GM21619 (cell line): ENCODE data around the gene FZD7.

ENCODE experiments used
- ATAC-seq: cut with Tn5 transposase; IDR thresholded peaks from one replicate; pipeline ENCODE4 v1.9.1; 2021; ENCODE audit not compliant: unreplicated experiment

Gene FZD7

DNA sequence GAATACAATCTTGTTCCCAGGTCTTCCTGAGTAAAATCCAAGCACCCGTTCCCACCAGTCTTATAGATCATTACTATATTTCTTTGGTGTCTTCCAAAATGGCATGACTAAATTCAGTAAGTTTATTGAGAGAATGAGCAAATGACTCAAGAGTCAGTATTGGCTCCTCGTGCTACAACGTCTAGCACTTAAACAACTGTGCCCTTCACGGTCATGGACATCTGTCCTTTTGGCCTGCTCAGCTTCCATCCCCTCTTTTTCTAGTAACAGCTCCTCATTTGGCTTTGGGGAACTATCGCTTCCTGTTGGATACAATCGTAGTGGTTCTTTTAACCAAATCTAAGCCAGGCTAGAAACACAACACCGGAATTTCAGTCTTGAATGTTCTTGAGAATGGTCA, 24.1 kb upstream of the FZD7 start:
- no peak for ATAC-seq

DNA sequence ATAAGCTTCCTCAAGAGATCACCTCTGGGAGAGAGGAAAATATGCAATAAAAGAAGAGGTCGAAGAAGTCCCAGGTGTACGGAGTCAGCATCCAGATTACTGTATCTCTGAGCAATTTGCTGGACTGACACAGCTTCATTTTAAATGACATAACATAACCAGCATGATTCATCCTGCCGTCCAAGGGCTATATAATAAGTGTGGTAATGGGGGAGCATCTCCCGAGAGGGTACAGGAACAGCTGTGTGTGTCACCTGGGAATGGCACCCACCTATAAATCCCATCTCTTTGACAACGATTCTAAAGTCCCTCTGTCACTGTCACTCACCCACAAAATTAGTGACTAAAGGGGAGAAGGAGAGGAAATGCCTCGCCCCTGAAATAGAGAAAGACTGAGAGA, 19.3 kb upstream of the FZD7 start:
- ATAC-seq: no peak

DNA sequence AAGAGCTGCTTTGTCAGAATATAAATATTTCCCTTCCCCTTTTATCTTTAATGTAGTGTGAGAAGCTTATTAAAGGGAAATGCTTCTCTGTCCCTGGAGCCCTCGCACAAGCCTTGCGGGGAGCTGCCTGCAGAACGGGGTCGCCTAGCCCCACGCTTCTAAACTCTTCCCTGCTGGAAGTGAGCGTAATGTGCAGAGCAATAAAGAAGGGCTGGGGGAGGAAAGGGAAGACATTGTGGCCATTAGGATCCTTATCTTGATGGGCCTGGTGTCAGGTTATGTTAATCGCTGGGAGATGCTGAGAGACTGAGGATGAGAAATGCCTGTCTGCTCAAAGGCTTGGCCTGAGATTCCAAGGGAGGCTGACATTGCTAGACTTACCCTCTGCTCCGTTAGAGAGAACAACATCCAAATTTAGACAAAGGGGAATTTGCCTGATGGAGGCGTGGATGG, 18.9 kb upstream of the FZD7 start:
- no peak for ATAC-seq

DNA sequence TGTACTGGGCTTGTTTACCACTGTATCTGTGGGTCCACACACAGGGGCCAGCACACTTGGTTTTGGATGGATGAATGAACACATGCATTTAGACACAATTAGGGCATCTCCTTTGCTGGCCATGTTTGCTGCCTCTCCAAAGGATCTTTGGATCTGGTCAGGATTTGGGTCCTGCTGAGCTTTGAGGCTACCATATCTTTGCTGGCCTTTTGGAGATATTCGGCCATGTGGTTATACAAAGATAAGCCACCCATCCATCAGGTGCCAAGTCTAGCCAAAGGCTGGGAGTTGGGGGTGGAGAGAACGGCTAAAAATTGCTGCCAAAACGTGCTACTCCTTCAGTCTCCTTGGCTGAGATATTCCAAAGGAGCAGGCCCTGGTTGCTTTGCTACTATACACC, 18.2 kb upstream of the FZD7 start:
- no peak for ATAC-seq

DNA sequence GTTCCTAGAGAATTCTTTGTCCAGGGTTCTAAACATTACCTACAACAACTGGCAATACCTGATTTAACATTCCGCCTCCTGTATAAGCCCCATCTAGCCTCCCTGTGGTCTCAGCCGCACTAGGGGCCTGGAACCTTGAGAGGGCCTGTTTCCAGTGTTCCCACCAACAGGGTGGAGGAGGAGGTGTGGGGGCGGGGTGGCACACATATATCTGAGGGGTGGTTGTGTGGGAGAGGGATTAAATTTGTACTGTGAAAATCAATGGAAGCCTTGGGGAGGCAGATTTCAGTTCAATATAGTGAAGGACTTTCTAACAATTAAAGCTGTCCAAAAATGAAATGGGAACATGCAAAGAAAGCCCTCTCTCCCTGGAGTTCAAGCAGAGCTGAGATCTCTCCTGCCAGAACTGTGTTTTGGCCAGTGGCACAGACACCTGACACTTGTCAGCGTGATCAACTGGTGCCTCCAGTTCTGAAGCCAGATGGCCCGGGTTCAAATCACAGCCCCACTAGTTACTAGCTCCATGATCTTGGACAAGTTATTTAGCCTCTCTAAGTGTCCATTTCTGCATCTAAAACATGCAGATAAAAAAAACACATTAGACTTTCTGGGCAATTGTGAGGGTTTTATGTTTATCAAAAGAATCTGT, 17.0 kb upstream of the FZD7 start:
- ATAC-seq: no peak

DNA sequence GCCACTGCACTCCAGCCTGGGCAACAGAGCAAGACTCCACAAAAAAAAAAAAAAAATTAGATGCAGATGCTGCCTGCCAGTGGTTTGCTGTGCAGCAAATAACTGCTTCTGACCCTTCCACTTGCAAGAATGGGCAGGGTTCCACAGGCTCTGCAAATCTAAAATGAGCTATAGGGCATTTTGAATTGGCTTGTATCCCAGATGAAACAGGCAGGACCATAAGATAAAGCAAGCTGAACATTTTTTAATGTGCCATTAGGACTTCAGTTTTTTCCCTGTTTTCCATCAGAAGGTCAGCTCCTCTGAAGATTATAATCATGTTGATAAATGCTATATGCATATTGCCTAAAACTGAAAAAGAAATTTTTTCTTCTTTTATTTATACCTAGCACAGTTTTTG, 15.7 kb upstream of the FZD7 start:
- ATAC-seq: no peak

DNA sequence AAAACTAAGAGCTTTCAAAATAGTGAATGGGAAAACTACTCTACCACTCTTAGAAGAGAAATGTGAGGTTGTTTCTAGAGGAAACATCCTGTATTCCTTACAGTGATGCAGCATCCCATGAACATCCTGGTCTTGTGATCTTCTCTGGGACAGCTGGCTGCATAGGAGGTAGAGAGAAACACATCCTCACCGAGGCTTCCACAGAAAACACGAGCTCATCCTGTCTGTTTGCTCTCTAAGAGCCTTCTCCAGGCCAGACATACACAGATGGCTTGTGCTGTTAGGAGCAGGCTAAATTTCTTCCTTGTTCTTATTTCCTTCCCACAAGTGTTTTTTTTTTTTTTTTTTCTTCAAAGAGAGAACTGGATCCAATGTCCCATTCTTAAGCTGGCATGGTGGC, 14.7 kb upstream of the FZD7 start:
- no peak for ATAC-seq

DNA sequence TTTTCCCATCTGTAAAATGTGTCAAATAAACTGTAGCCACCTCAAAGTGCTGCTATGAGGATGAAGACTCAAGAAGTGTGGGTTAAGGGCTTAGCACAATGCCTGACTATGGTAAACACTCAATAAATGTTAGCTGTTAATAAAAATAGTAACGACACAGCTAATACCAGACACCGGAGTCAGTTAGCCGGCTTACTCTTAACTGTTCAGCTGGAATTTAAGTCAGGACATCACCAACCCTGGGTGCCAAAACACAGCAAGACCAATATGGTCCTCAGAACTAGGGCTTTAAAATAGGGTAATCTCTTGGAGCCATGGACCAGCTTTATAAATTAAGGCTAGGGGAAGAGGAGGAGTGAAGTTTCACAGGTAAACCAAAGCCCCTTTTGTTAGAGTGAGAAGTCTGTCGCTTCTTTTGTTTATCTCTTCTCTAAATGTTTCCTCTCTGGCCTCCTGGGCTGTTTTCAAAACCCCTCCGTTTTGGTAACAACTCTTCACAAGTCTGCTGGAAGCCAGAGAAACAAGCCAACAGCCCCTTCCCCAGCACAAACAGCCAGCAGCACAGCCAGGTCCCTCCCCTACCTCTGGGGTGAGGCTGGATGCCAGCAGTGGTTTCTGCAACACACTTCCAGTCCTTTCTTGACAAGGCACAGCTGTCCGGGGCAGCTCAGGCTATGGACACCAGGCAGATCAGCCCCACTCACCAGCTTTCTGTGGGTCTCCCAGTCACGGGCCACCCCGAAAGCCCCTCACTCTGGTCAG, 13.8 kb upstream of the FZD7 start:
- no peak for ATAC-seq

DNA sequence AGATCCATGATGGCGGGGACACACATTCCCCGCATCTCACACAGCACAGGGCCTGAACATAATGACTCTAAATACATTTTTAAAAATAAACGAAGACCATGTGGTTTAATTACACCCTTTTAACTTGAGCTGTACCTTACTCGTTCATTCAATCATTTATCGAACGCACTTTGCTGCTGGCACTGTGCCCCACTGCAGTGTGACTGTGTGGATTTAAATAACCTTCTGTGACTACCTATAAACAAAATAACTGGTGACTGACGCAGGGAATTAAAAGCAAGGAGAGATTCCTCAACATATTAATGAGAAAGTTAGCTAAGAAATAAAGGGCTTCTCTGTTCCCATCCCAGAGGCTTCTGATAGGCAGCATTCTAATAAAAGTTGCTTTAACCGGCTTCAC, 10.9 kb upstream of the FZD7 start:
- no peak for ATAC-seq

DNA sequence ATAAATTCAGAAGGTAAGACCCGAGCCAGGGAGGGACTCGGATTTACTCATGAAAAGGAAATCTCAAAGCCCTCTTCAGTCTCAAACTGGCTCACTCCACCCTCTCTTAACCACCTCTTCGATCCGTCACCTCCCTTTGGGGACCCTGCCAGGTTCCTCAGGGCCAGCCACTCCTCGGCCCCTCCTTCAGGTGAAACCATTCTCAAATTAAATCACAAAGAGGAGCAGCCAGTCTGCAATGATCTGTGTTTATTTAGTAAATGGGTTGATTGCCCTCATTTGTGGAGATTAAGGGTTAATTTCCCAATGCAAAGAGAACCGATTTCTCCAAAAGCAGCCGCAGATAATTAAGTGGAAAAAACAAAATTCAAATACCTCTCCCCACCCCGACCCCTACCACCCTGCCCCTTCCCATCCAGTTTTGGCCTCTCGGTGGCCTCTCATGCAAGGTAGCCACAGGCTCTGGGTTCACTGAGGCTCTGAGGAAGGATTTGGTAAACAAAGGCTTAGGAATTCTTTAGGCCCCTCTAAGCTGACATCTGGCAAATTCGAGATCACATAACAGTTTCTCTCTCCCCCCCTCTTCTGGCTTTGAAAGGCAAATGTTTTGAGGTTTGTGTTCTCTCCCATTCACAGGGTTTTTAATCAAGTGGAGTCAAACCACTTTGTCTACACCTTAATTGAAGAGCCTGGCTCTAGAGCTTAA, 10.3 kb upstream of the FZD7 start:
- ATAC-seq: no peak

DNA sequence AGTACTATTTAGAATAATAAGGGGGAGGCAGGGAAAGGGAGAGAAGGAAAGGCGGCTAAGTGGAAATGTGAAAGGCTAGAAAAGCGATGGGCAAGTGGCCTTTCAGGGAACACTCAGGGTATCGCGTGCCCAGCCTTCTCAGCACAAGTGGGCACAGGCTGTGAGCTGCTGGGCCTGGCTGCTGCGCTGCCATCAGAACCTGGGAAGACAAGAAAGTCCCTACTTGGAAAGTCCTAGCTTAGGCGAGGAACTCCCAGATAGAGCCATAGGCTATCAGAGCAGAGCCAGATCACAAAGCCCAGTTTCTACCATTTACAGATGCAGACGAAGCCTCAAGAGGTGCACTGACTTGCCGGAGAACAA, 9.8 kb upstream of the FZD7 start:
- no peak for ATAC-seq

DNA sequence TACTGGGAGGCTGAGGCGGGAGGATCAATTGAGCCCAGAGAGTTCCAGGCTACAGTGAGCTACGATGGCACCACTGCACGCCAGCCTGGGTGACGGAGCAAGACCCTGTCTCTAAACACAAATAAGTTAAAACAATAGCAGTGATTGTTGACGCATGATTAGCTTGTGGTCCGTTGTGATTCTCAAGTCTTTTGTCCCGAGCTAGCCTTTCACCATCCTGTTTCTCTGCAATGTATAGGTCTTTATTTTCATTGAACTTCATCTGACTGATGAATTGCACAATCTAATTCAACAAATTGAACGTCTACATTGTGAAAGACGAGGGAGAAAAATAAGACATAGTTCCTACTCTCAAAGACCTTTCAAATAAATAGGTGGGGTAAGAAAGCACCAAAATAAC, 8.8 kb upstream of the FZD7 start:
- no peak for ATAC-seq

DNA sequence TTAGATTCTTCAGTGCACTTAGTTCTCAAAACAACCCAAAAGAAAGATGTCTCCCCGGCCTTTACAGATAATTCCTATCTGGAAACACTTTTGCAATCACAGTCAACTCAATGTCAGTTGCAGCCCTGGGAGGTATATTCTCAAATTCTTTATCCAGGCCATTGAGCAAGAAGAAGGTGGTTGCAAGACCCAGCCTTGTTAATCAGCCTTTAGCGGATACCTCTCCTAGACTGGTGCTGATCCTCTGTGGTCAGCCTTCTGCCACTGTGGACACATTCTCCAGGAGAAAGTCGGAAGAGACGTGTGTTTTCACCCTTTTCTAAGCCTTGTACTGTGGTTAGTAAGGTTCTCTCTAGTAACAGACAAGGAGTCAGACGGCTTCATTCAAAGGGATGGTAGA, 7.8 kb upstream of the FZD7 start:
- no peak for ATAC-seq

DNA sequence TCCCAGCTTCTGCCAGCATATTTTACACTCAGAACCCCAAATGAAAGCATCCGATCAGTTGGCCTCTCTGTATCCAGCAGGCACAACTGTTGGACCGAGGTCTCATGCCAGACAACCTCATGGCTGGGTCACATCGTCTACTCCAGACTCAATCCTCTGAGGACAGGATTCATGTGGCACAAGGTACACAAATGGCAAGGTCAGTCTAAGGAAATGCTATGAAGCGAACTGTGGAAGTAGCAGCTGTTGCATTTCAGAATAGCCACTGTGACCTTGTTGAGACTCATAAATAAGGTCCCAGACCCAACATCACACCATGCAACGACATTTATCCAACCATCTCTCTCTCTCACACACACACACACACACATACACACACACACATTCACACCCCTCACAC, 7.1 kb upstream of the FZD7 start:
- ATAC-seq: no peak

DNA sequence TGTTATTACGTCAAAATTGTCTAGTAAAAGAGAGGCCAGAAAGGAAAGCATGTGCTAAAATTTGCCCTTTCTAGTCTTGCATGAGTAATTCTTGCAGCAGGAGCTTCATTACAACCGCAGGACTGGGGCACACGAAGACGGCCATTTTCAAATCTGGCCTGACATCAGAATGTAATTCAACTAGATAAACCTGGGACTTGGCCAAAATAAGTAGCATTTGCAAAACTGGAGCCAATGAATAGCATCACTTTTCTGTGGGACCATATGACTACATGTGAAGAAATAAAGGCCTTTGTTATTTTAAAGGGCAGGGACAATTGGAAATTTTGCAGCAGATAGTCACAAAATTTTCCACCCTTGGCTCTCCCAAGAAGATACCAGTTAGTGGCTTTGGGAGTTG, 3.0 kb upstream of the FZD7 start:
- no peak for ATAC-seq

DNA sequence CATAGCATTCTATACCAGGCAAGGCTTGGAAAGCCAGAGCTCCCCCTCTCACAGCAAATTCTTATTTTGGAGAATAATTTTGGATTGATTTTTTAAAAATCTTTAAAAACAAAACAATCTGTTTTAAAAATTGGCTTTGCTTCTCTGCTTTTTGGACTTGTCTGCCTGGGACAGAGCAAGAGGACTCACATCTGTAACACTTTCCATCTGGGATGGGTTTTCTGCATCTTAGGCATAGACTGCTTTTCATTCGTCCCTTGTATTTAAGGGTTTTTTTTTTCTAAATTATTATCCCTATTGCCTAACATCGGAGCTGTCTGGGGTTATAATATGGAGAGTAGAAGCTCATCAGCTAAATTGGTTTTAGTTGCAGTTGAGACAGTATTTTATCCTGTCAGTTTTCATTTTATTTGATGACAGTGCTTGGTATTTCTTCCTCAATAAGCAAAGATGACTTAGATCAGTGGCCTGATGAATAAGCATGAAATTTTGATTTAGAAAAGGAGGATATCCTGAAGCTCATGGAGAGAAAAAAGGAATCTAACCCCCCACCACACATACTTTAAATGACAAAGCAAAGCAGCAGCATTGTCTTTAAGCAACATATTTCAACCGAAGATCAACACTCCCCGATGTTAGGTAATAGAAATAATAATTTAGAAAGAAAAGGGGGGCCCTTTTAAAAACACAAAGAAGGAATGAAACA, 2.3 kb upstream of the FZD7 start:
- no peak for ATAC-seq

DNA sequence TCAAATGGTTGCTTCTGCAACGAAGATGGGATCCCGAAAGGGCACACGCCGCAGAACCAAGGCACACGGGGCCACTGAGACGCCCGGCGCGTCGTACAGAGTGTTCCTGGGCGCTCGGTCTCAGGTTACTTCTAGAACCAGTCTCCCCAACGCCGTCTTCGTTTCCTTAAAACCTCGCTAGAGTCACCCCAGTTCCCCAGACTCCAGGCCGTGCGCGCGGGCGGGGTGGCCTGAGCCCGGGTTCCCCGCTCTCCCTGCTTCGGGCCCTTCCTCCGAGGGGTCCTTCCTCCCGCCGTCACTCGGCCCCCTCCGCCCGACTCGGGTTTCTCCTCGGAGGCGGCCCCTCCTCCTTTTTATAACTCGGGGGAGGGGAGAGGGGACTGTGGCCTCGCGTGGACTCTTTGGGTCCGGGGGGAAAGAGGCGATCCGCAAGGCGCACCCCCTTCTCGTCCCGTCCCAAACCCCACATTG, 774 bp upstream of the FZD7 start:
- ATAC-seq: no peak

DNA sequence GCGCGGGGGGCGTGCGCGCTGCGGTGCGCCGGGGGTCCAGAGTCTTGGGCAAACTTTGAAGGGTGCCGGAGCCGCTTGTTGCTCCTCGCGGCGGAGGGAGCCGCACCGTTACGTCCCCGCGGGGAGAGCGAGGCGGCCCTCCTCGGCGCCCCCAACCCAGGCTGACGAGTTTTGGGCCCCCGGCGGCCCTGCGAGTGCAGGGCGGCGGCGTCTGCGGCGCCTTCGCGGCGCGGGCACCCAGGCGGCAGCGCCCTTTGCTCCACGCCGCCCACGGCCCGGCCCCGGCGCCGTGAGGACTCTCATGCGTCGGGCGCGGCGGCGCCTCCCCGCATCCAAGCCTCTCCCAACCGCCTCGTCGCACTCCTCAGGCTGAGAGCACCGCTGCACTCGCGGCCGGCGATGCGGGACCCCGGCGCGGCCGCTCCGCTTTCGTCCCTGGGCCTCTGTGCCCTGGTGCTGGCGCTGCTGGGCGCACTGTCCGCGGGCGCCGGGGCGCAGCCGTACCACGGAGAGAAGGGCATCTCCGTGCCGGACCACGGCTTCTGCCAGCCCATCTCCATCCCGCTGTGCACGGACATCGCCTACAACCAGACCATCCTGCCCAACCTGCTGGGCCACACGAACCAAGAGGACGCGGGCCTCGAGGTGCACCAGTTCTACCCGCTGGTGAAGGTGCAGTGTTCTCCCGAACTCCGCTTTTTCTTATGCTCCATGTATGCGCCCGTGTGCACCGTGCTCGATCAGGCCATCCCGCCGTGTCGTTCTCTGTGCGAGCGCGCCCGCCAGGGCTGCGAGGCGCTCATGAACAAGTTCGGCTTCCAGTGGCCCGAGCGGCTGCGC, 814 bp downstream of the FZD7 start:
- ATAC-seq: peak; percentile 6

DNA sequence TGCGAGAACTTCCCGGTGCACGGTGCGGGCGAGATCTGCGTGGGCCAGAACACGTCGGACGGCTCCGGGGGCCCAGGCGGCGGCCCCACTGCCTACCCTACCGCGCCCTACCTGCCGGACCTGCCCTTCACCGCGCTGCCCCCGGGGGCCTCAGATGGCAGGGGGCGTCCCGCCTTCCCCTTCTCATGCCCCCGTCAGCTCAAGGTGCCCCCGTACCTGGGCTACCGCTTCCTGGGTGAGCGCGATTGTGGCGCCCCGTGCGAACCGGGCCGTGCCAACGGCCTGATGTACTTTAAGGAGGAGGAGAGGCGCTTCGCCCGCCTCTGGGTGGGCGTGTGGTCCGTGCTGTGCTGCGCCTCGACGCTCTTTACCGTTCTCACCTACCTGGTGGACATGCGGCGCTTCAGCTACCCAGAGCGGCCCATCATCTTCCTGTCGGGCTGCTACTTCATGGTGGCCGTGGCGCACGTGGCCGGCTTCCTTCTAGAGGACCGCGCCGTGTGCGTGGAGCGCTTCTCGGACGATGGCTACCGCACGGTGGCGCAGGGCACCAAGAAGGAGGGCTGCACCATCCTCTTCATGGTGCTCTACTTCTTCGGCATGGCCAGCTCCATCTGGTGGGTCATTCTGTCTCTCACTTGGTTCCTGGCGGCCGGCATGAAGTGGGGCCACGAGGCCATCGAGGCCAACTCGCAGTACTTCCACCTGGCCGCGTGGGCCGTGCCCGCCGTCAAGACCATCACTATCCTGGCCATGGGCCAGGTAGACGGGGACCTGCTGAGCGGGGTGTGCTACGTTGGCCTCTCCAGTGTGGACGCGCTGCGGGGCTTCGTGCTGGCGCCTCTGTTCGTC, 1.7 kb downstream of the FZD7 start:
- no peak for ATAC-seq

DNA sequence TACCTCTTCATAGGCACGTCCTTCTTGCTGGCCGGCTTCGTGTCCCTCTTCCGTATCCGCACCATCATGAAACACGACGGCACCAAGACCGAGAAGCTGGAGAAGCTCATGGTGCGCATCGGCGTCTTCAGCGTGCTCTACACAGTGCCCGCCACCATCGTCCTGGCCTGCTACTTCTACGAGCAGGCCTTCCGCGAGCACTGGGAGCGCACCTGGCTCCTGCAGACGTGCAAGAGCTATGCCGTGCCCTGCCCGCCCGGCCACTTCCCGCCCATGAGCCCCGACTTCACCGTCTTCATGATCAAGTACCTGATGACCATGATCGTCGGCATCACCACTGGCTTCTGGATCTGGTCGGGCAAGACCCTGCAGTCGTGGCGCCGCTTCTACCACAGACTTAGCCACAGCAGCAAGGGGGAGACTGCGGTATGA, 2.3 kb downstream of the FZD7 start:
- no peak for ATAC-seq
